ENCODE results near the gene TOMT. TPM values are rescaled to one million over a fixed set of nuclear protein-coding genes. Genes with fewer than 3 reads are reported as not detected.
A peak's percentile ranks its signal among the peaks of the same experiment; 100 is the strongest.

The TOMT gene
- total and polyA plus RNA-seq, 2 donors (not counting 3 experiments of a cell fraction or from before 2014, with no cell fraction given): not detected

DNA sequence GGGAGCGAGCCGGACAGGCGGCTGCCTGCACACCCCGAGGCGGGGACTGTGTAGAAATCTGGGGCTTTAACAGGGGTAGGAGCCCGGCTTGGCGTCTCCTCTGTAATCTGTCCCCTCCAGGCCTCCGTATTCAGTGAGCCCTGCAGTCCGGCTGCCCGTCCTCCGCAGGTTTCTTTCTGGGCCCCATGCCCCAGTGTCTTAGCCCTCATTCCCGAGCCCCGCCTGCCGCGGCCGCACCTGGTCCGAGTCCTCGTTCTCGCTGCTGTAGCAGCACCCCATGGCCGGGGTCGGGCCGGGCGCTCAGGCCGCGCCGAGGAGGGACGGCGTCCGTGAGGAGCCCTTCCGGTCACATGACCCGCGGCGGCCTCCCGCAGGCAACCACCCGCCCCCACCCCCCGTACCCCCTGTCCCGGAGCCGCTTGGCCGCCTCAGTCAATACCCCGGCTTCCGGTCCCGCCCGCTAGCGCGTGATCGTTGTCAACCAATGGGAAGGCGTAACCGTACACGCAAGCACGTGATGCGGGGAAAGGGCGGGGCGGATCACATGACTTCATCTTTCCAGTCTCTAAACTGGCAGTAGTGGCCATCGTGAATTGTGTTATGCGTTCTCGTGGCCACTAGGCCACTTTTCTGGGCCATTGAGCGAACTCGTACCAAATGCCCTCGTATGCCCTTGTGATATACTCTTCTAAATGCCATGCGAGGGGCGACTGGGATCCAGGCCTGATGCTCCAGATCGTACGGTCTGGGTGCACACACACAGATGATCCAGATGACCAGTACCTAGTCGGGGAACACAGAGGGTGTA, 2.6 kb upstream of the TOMT start, which contains the start of gene LAMTOR1:
Gene LAMTOR1 (minus strand): TSS at position 352 of the 808 bp plus-strand sequence. CDS start 73 bp downstream, at position 279.
- Histone ChIP-seq H4K20me1 (replicated peaks; ENCODE audit: control insufficient read depth, extremely low read depth, insufficient read depth, low read length) (no peaks in the 10 kb centered on the region), H3K4me3 (replicated peaks in 1 of 3; ENCODE audit: insufficient read depth in 1 of 3, low read depth in 1 of 3, low read length in 3 of 3) (peak within 1 kb of the TSS; percentile 74 to 97 (median 86)), H3K27ac (ENCODE audit: insufficient read depth, low read depth, low read length) (peak within 1 kb of the TSS; percentile 88), H3K4me2 (ENCODE audit: insufficient read depth, low read length) (peak within 1 kb of the TSS; percentile 78), H3K9me3 (replicated peaks; ENCODE audit: control insufficient read depth, insufficient read depth, low read length) (no peaks in the 10 kb centered on the region), H3K27me3 (ENCODE audit: control insufficient read depth in 2 of 2, insufficient read depth in 2 of 2, low read length in 2 of 2) (no peaks in the 10 kb centered on the region), H3K4me1 (ENCODE audit: control insufficient read depth, extremely low read depth, insufficient read depth, low read length) (peaks cover 26% of the 10 kb centered on the region), H3K9ac (replicated peaks; ENCODE audit: extremely low read depth, insufficient read depth, low read length) (peak within 1 kb of the TSS; percentile 99), H3K36me3 (ENCODE audit: control insufficient read depth in 2 of 2, extremely low read depth in 1 of 2, insufficient read depth in 2 of 2, low read length in 2 of 2) (peaks cover 10 to 11% of the 10 kb centered on the region in 2 experiments), H3K79me2 (ENCODE audit: control insufficient read depth, insufficient read depth, low read length) (peaks cover 29% of the 10 kb centered on the region), H2AFZ (ENCODE audit: low read depth, low read length) (peak within 1 kb of the TSS; percentile 79), H3K9me1 (replicated peaks; ENCODE audit: control insufficient read depth, extremely low read depth, insufficient read depth, low read length) (no peaks in the 10 kb centered on the region)
- FAIRE-seq: peak; percentile 98
- intact Hi-C loops (cut with micrococcal nuclease): loop anchor here (1.0 to 2.0 kb wide), 3 partner anchors 9 to 62 kb away; partner anchors contain the start of genes ANAPC15, LRRC51 and NUMA1
- TF ChIP-seq, protein P1, sequence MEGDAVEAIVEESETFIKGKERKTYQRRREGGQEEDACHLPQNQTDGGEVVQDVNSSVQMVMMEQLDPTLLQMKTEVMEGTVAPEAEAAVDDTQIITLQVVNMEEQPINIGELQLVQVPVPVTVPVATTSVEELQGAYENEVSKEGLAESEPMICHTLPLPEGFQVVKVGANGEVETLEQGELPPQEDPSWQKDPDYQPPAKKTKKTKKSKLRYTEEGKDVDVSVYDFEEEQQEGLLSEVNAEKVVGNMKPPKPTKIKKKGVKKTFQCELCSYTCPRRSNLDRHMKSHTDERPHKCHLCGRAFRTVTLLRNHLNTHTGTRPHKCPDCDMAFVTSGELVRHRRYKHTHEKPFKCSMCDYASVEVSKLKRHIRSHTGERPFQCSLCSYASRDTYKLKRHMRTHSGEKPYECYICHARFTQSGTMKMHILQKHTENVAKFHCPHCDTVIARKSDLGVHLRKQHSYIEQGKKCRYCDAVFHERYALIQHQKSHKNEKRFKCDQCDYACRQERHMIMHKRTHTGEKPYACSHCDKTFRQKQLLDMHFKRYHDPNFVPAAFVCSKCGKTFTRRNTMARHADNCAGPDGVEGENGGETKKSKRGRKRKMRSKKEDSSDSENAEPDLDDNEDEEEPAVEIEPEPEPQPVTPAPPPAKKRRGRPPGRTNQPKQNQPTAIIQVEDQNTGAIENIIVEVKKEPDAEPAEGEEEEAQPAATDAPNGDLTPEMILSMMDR (IDR thresholded peaks at IDR 0.05; ENCODE audit: extremely low read depth in 1 of 2, insufficient read depth in 1 of 2, low read depth in 1 of 2, low read length in 2 of 2): peak; percentile 34 to 38
- TF ChIP-seq POLR2AphosphoS5 (IDR thresholded peaks at IDR 0.05; ENCODE audit: insufficient read depth, low read depth, low read length) (peak; percentile 97), POLR2A (IDR thresholded peaks at IDR 0.05; ENCODE audit: low read depth, low read length) (peak; percentile 92), GATA2 (IDR thresholded peaks at IDR 0.05; ENCODE audit: insufficient read depth, insufficient read length, low read depth, low read length) (no peak)
- TF ChIP-seq, protein P2, sequence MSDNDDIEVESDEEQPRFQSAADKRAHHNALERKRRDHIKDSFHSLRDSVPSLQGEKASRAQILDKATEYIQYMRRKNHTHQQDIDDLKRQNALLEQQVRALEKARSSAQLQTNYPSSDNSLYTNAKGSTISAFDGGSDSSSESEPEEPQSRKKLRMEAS (IDR thresholded peaks at IDR 0.05; ENCODE audit: insufficient read depth, insufficient read length): peak; percentile 99
- peak; percentile 99 for DNase-seq (ENCODE audit: low read depth, low spot score)
- ChIA-PET POLR2A (no interaction called here), CTCF (interaction anchor here (1.0 to 2.2 kb wide), 3 partner anchors 13 to 328 kb away, joined by 3 to 7 read pairs (median 4); no protein-coding TSS in a partner anchor)
- dilution Hi-C loops (cut with MboI; ENCODE audit: extremely low pct_ligation_motif_present, low sequenced_read_pairs): no loop called here
- TSS peak; percentile 59 for BruUV-seq (replicated peaks)

Data from endothelial cell of umbilical vein (primary cell).